ENCODE data around the gene ABHD6.

GRCh38 chr3:58205981-58206380 lies 31.6 kb upstream of the ABHD6 start:
- TF ChIP-seq CTCF (IDR thresholded peaks at IDR 0.05) = no peak
- no peak for TF ChIP-seq POLR2A (IDR thresholded peaks at IDR 0.05)
